H9 (cell line): ENCODE data around the gene AIPL1. TPM values are rescaled to one million over a fixed set of nuclear protein-coding genes. Genes with fewer than 3 reads are reported as not detected.

Experiments used
- DNase-seq: peaks from one replicate; pipeline ENCODE4 v3.0.0-alpha.2; 2017
- H2AFZ ChIP-seq: one replicate; pipeline ENCODE4 v1.6.1; 2013; ENCODE audit warnings: mild to moderate bottlenecking, low read length, control low read depth, moderate library complexity
- H2AK5ac ChIP-seq: 2 replicates; pipeline ENCODE4 v1.6.1; 2013; ENCODE audit warnings: low read length, control low read depth, mixed read lengths; ENCODE audit not compliant: insufficient read length
- H2BK120ac ChIP-seq: one replicate; pipeline ENCODE4 v1.6.1; 2013; ENCODE audit warnings: low read depth, mild to moderate bottlenecking, low read length, control low read depth, inconsistent platforms; ENCODE audit not compliant: poor library complexity, severe bottlenecking
- H2BK12ac ChIP-seq: 2 replicates; pipeline ENCODE4 v1.6.1; 2013; ENCODE audit warnings: low read length, control low read depth, mixed read lengths, low read depth; ENCODE audit not compliant: insufficient read length
- H2BK15ac ChIP-seq: 2 replicates; pipeline ENCODE4 v1.6.1; 2013; ENCODE audit warnings: low read depth, low read length, control low read depth
- H2BK20ac ChIP-seq: one replicate; pipeline ENCODE4 v1.6.1; 2013; ENCODE audit warnings: low read depth, mild to moderate bottlenecking, low read length, control low read depth, inconsistent platforms; ENCODE audit not compliant: poor library complexity, severe bottlenecking
- H2BK5ac ChIP-seq: 2 replicates; pipeline ENCODE4 v1.6.1; 2013; ENCODE audit warnings: low read length, control low read depth, mixed read lengths; ENCODE audit not compliant: insufficient read length
- H3K14ac ChIP-seq: 2 replicates; pipeline ENCODE4 v1.6.1; 2013; ENCODE audit warnings: low read length, control low read depth; ENCODE audit not compliant: insufficient read depth
- H3K18ac ChIP-seq: 2 replicates; pipeline ENCODE4 v1.6.1; 2013; ENCODE audit warnings: low read depth, mild to moderate bottlenecking, mixed read lengths, low read length, control low read depth; ENCODE audit not compliant: insufficient read length
- H3K23ac ChIP-seq: 2 replicates; pipeline ENCODE4 v1.6.1; 2013; ENCODE audit warnings: low read length, control low read depth, mixed read lengths, low read depth; ENCODE audit not compliant: insufficient read length
- H3K23me2 ChIP-seq: 2 replicates; pipeline ENCODE4 v1.6.1; 2013; ENCODE audit warnings: low read depth, mild to moderate bottlenecking, mixed read lengths, low read length, control low read depth; ENCODE audit not compliant: insufficient read length, poor library complexity, severe bottlenecking
- H3K27ac ChIP-seq: 2 replicates; pipeline ENCODE4 v1.5.1; 2013; ENCODE audit warnings: low read length, control low read depth, mixed read lengths, low read depth; ENCODE audit not compliant: insufficient read length
- H3K27me3 ChIP-seq: 2 replicates; pipeline ENCODE4 v1.6.1; 2013; ENCODE audit warnings: low read length, control low read depth, inconsistent platforms; ENCODE audit not compliant: insufficient read depth
- H3K4ac ChIP-seq: 2 replicates; pipeline ENCODE4 v1.6.1; 2013; ENCODE audit warnings: low read depth, mild to moderate bottlenecking, control low read depth, inconsistent platforms, low read length, moderate library complexity
- H3K4me1 ChIP-seq: 2 replicates; pipeline ENCODE4 v1.6.1; 2013; ENCODE audit warnings: low read length, control low read depth, inconsistent platforms; ENCODE audit not compliant: insufficient read depth
- H3K4me2 ChIP-seq: 2 replicates; pipeline ENCODE4 v1.6.1; 2013; ENCODE audit warnings: low read length, control low read depth, mixed read lengths; ENCODE audit not compliant: insufficient read length, insufficient read depth
- H3K56ac ChIP-seq: 2 replicates; pipeline ENCODE4 v1.6.1; 2013; ENCODE audit warnings: low read depth, mild to moderate bottlenecking, mixed read lengths, low read length, control low read depth; ENCODE audit not compliant: insufficient read length
- H3K79me1 ChIP-seq: 2 replicates; pipeline ENCODE4 v1.6.1; 2013; ENCODE audit warnings: low read depth, mild to moderate bottlenecking, moderate library complexity, low read length, control low read depth, inconsistent platforms; ENCODE audit not compliant: insufficient read depth, poor library complexity, severe bottlenecking
- H3K79me2 ChIP-seq: 2 replicates; pipeline ENCODE4 v1.6.1; 2013; ENCODE audit warnings: low read length, control low read depth, inconsistent platforms; ENCODE audit not compliant: insufficient read depth
- H3K9ac ChIP-seq: 2 replicates; pipeline ENCODE4 v1.6.1; 2013; ENCODE audit warnings: low read length, control low read depth, mixed read lengths; ENCODE audit not compliant: insufficient read length; ENCODE audit errors: extremely low read depth
- H3K9me3 ChIP-seq: one replicate; pipeline ENCODE4 v1.6.1; 2013; ENCODE audit warnings: low read depth, low read length, inconsistent platforms; ENCODE audit not compliant: control insufficient read depth
- H3T11ph ChIP-seq: one replicate; pipeline ENCODE4 v1.6.1; 2013; ENCODE audit warnings: mild to moderate bottlenecking, low read length, control low read depth, inconsistent platforms
- H4K20me1 ChIP-seq: one replicate; pipeline ENCODE4 v1.6.1; 2013; ENCODE audit not compliant: control insufficient read depth, insufficient read length, insufficient read depth
- H4K5ac ChIP-seq: 2 replicates; pipeline ENCODE4 v1.6.1; 2013; ENCODE audit warnings: low read depth, mild to moderate bottlenecking, mixed read lengths, low read length, control low read depth; ENCODE audit not compliant: insufficient read length
- H4K8ac ChIP-seq: replicated peaks from 2 replicates; pipeline ENCODE4 v1.6.1; 2013; ENCODE audit warnings: low read length, control low read depth, mixed read lengths, low read depth; ENCODE audit not compliant: insufficient read length
- H4K91ac ChIP-seq: 2 replicates; pipeline ENCODE4 v1.6.1; 2013; ENCODE audit warnings: low read depth, mild to moderate bottlenecking, moderate library complexity, mixed read lengths, low read length, control low read depth; ENCODE audit not compliant: insufficient read length
- H3K27ac Mint-ChIP-seq, 3 experiments: 2 replicates in 2 of 3; 3 replicates in 1 of 3; pipeline ENCODE4 v1.8.0; 2020 to 2021; ENCODE audit warnings: mixed read lengths in 3 of 3, mild to moderate bottlenecking in 1 of 3, moderate library complexity in 1 of 3
- H3K27me3 Mint-ChIP-seq: 2 replicates; pipeline ENCODE4 v1.8.0; 2021; ENCODE audit warnings: low read depth, mild to moderate bottlenecking, moderate library complexity, mixed read lengths
- H3K36me3 Mint-ChIP-seq, 3 experiments: 2 replicates in 2 of 3; 3 replicates in 1 of 3; pipeline ENCODE4 v1.8.0; 2020 to 2021; ENCODE audit warnings: low read depth in 3 of 3, mixed read lengths in 3 of 3; ENCODE audit not compliant: insufficient read depth in 1 of 3
- H3K4me1 Mint-ChIP-seq, 2 experiments: 2 replicates each; pipeline ENCODE4 v1.8.0; 2020; ENCODE audit warnings: mixed read lengths in 2 of 2
- H3K4me3 Mint-ChIP-seq, 2 experiments: 2 replicates in 1 of 2; 3 replicates in 1 of 2; pipeline ENCODE4 v1.8.0; 2020 to 2021; ENCODE audit warnings: mild to moderate bottlenecking in 2 of 2, mixed read lengths in 2 of 2, moderate library complexity in 1 of 2
- H3K9me3 Mint-ChIP-seq, 2 experiments: 2 replicates in 1 of 2; 3 replicates in 1 of 2; pipeline ENCODE4 v1.8.0; 2020; ENCODE audit warnings: mild to moderate bottlenecking in 2 of 2, mixed read lengths in 2 of 2, moderate library complexity in 1 of 2
- CTCF ChIP-seq: fragments of 200-600 bp; sonication (generic); conservative IDR thresholded peaks from 3 replicates; pipeline ENCODE4 v1.8.0; 2021; ENCODE audit warnings: antibody characterized with exemption, mild to moderate bottlenecking
- WGBS: extraction: QIAGEN DNeasy Blood & Tissue Kit; methylation state at CpG from one replicate; pipeline ENCODE4 v1.1.7; 2013; ENCODE audit warnings: missing lambda C conversion rate, low lambda C conversion rate, mixed read lengths; ENCODE audit not compliant: insufficient read length; ENCODE audit errors: extremely low coverage; 5-methylcytosine and 5-hydroxymethylcytosine counted together
- total RNA-seq: library from RNA; stranded (reverse); gene quantifications from 2 replicates; pipeline ENCODE4 v1.2.1, GENCODE V29; 2021

AIPL1 gene
- total RNA-seq, 1 experiment from 2014 or later, result 0.57 TPM

GRCh38 chr17:6437956-6438355 lies 3.0 kb upstream of the AIPL1 start:
- Histone ChIP-seq H3K4me2 (peak overlapping the region; percentile 24), H3K56ac (no peak overlapping the region), H2BK120ac (no peak overlapping the region), H3K27ac (no peak overlapping the region), H3K23ac (no peak overlapping the region), H2AFZ (no peak overlapping the region), H4K20me1 (no peaks in the 10 kb centered on the region), H3K9ac (no peak overlapping the region), H3K79me2 (no peaks in the 10 kb centered on the region), H4K8ac (no peak overlapping the region), H3K14ac (no peak overlapping the region), H2BK5ac (no peak overlapping the region), H3K18ac (no peak overlapping the region), H2BK20ac (no peak overlapping the region), H2BK15ac (no peak overlapping the region), H3T11ph (no peak overlapping the region), H3K4ac (no peak overlapping the region), H3K4me1 (peaks cover 6% of the 10 kb centered on the region), H3K27me3 (no peaks in the 10 kb centered on the region), H4K91ac (no peak overlapping the region), H2BK12ac (no peak overlapping the region), H2AK5ac (no peak overlapping the region), H3K79me1 (no peaks in the 10 kb centered on the region), H3K23me2 (no peaks in the 10 kb centered on the region), H4K5ac (no peak overlapping the region), H3K9me3 (no peaks in the 10 kb centered on the region)
- H3K27ac Mint-ChIP-seq, result peak overlapping the region in 1 of 3 experiments; percentile 81; a peak in 3 of 7 replicates
- peaks cover 56 to 66% of the 10 kb centered on the region in 2 experiments for H3K4me1 Mint-ChIP-seq
- TF ChIP-seq CTCF, result no peak
- peaks cover 0 to 20% (median 3%) of the 10 kb centered on the region in 3 experiments; a peak in 4 of 7 replicates for H3K36me3 Mint-ChIP-seq
- WGBS, result no CpG with 5 or more reads among the region's 3 CpGs
- no peaks in the 10 kb centered on the region; the same call in none of the 2 replicates for H3K27me3 Mint-ChIP-seq
- peak overlapping the region; percentile 14 to 61; a peak in 2 of 5 replicates for H3K4me3 Mint-ChIP-seq
- H3K9me3 Mint-ChIP-seq, result peaks cover 9 to 19% of the 10 kb centered on the region in 2 experiments
- no peak for DNase-seq
